K562 (cell line): ENCODE measurements around the gene RTP3. TPM values are rescaled to one million over a fixed set of nuclear protein-coding genes. Genes with fewer than 3 reads are reported as not detected.
A peak's percentile ranks its signal among the peaks of the same experiment; 100 is the strongest.

Experiments
- CBX1 ChIP-seq: sonication (generic); IDR thresholded peaks from 2 replicates; pipeline ENCODE4 v1.6.1; 2016; ENCODE audit warnings: antibody characterized with exemption, low read depth, mild to moderate bottlenecking
- DLX4 ChIP-seq: fragments of 250-450 bp; sonication (Bioruptor Pico); IDR thresholded peaks from 2 replicates; pipeline ENCODE4 v1.6.1; 2021; ENCODE audit warnings: mild to moderate bottlenecking
- ESRRA ChIP-seq: fragments of 450-650 bp; IDR thresholded peaks from 2 replicates; pipeline ENCODE4 v1.6.1; 2014; ENCODE audit warnings: low read depth, mild to moderate bottlenecking, moderate library complexity, borderline replicate concordance
- GTF2F1 ChIP-seq: IDR thresholded peaks from 2 replicates; pipeline ENCODE4 v1.6.1; 2011; ENCODE audit warnings: low read depth, low read length, improper control_type of control experiment
- HDAC1 ChIP-seq, 2 experiments: fragments of 450-650 bp; IDR thresholded peaks; 2 replicates each; pipeline ENCODE4 v1.6.1; 2016 to 2017; ENCODE audit warnings: inconsistent platforms in 1 of 2, mild to moderate bottlenecking in 1 of 2, moderate library complexity in 1 of 2
- HDAC6 ChIP-seq: IDR thresholded peaks from 2 replicates; pipeline ENCODE4 v1.6.1; 2012; ENCODE audit warnings: low read depth, mild to moderate bottlenecking, control low read depth, inconsistent platforms, low read length, moderate library complexity
- HMBOX1 ChIP-seq: sonication (generic); IDR thresholded peaks from 2 replicates; pipeline ENCODE4 v1.6.1; 2016
- HNRNPLL ChIP-seq: fragments of 200-400 bp; formaldehyde crosslinking; IDR thresholded peaks from 2 replicates; pipeline ENCODE4 v1.6.1; 2017; ENCODE audit warnings: low read length, low read depth, mild to moderate bottlenecking; ENCODE audit not compliant: poor library complexity, severe bottlenecking
- KAT2B ChIP-seq: IDR thresholded peaks from one replicate; pipeline ENCODE4 v1.6.1; 2012; ENCODE audit warnings: low read depth, mild to moderate bottlenecking, control low read depth, inconsistent platforms, low read length, moderate library complexity
- MAFK ChIP-seq: IDR thresholded peaks from 2 replicates; pipeline ENCODE4 v1.6.1; 2011; ENCODE audit warnings: low read length, improper control_type of control experiment
- NCOR1 ChIP-seq: fragments of 450-650 bp; IDR thresholded peaks from 2 replicates; pipeline ENCODE4 v1.6.1; 2016; ENCODE audit warnings: mild to moderate bottlenecking, moderate library complexity
- PTBP1 ChIP-seq: fragments of 200-400 bp; formaldehyde crosslinking; IDR thresholded peaks from 2 replicates; pipeline ENCODE4 v1.6.1; 2017; ENCODE audit warnings: low read depth, low read length
- RHOXF2B ChIP-seq: fragments of 250-450 bp; sonication (Bioruptor Pico); conservative IDR thresholded peaks from 2 replicates; pipeline ENCODE4 v1.5.1; 2021
- SIX5 ChIP-seq, 2 experiments: IDR thresholded peaks; 2 replicates each; pipeline ENCODE4 v1.6.1; 2011; ENCODE audit warnings: low read length in 2 of 2, borderline replicate concordance in 1 of 2, low read depth in 1 of 2, mild to moderate bottlenecking in 1 of 2, moderate library complexity in 1 of 2; ENCODE audit not compliant: insufficient read depth in 1 of 2
- SMARCA4 ChIP-seq: fragments of 450-650 bp; IDR thresholded peaks from 2 replicates; pipeline ENCODE4 v1.6.1; 2016
- SMARCA5 ChIP-seq: fragments of 450-650 bp; IDR thresholded peaks from 2 replicates; pipeline ENCODE4 v1.6.1; 2016
- SMARCE1 ChIP-seq: fragments of 450-650 bp; IDR thresholded peaks from 2 replicates; pipeline ENCODE4 v1.7.1; 2016; ENCODE audit warnings: mild to moderate bottlenecking
- SREBF2 ChIP-seq: sonication (generic); formaldehyde crosslinking; IDR thresholded peaks from 2 replicates; pipeline ENCODE4 v1.4.0; 2020; ENCODE audit warnings: mild to moderate bottlenecking, missing genetic modification reagents
- STAT5B ChIP-seq: fragments of 250-450 bp; sonication (Bioruptor Pico); IDR thresholded peaks from 2 replicates; pipeline ENCODE4 v1.8.0; 2021; ENCODE audit warnings: mild to moderate bottlenecking, inconsistent platforms
- TAL1 ChIP-seq: fragments of 450-650 bp; IDR thresholded peaks from 2 replicates; pipeline ENCODE4 v1.6.1; 2016; ENCODE audit warnings: mild to moderate bottlenecking
- TRIM25 ChIP-seq: fragments of 450-650 bp; IDR thresholded peaks from 2 replicates; pipeline ENCODE4 v1.7.0; 2016; ENCODE audit warnings: borderline replicate concordance
- ZBTB2 ChIP-seq: fragments of 450-650 bp; IDR thresholded peaks from 2 replicates; pipeline ENCODE4 v1.6.1; 2016; ENCODE audit warnings: antibody characterized with exemption
- ZNF324 ChIP-seq: fragments of 250-450 bp; sonication (Bioruptor Pico); IDR thresholded peaks from 2 replicates; pipeline ENCODE4 v1.4.0; 2020; ENCODE audit warnings: mild to moderate bottlenecking
- ZNF431 ChIP-seq: sonication (generic); formaldehyde crosslinking; IDR thresholded peaks from 2 replicates; pipeline ENCODE4 v1.8.0; 2022; ENCODE audit warnings: mild to moderate bottlenecking, missing genetic modification reagents
- ZNF511 ChIP-seq: sonication (generic); formaldehyde crosslinking; IDR thresholded peaks from 2 replicates; pipeline ENCODE4 v1.8.0; 2022; ENCODE audit warnings: mild to moderate bottlenecking, missing genetic modification reagents
- ZNF717 ChIP-seq: fragments of 250-450 bp; sonication (Bioruptor Pico); IDR thresholded peaks from 2 replicates; pipeline ENCODE4 v1.5.0; 2021
- ZNF77 ChIP-seq: fragments of 250-450 bp; sonication (Bioruptor Pico); IDR thresholded peaks from 2 replicates; pipeline ENCODE4 v1.5.0; 2020
- polyA plus RNA-seq, 8 experiments: library from polyadenylated mRNA; depleted of rRNA in 4 of 8; stranded (reverse) in 5 of 8; unstranded in 3 of 8; fragments of >200 nt; fragmentation: Nextera tagmentation in 2 of 8; fragmentation: Illumina TruSeq in 1 of 8; extraction: Ambion mirVana in 2 of 8; extraction: Trizol in 1 of 8; gene quantifications; 2 replicates each; pipeline versions ENCODE4 v1.2.1 to v1.2.3, GENCODE V29; 2011 to 2014; ENCODE audit warnings: inconsistent platforms in 1 of 8, missing spikeins in 1 of 8
- total RNA-seq, 7 experiments: library from RNA; depleted of rRNA in 6 of 7; stranded (reverse); fragments of >200 nt in 6 of 7; fragmentation: Illumina TruSeq in 2 of 7; extraction: Trizol in 2 of 7; gene quantifications; 2 replicates each; pipeline versions ENCODE4 v1.2.1 to v1.2.3, GENCODE V29; 2011 to 2021; ENCODE audit warnings: low replicate concordance in 1 of 7

The RTP3 gene
- total and polyA plus RNA-seq, 9 of the 15 experiments (the other 6 are each of a cell fraction or from before 2014, with no cell fraction given), result not detected

- peak; percentile 32; the same call in 1 of the 2 replicates for TF ChIP-seq NCOR1
- no peak for TF ChIP-seq ZNF431 (CRISPR knock-in tag)
- TF ChIP-seq ZNF717 (CRISPR knock-in tag), result no peak
- no peak for TF ChIP-seq HNRNPLL
- TF ChIP-seq SREBF2, result no peak
- TF ChIP-seq ZNF77 (CRISPR knock-in tag), result no peak
- TF ChIP-seq HDAC1 (IDR thresholded peaks at IDR 0.05), result no peak
- TF ChIP-seq HDAC6, result no peak
- TF ChIP-seq SIX5 (IDR thresholded peaks at IDR 0.05; ENCODE audit: borderline replicate concordance in 1 of 2, insufficient read depth in 1 of 2, low read depth in 1 of 2, low read length in 2 of 2), result no peak
- TF ChIP-seq CBX1, result no peak
- TF ChIP-seq SMARCA4, result peak; percentile 31; the same call in 1 of the 2 replicates
- TF ChIP-seq SMARCA5, result no peak
- TF ChIP-seq DLX4 (CRISPR knock-in tag), result no peak
- no peak for TF ChIP-seq KAT2B
- peak; percentile 79 for TF ChIP-seq TAL1
- TF ChIP-seq PTBP1, result no peak
- 0 out of 2 replicates have a peak, but pooled peaks have one; percentile 26 for TF ChIP-seq SMARCE1
- TF ChIP-seq ZNF511 (CRISPR knock-in tag), result no peak
- no peak for TF ChIP-seq MAFK
- TF ChIP-seq RHOXF2B, result no peak
- no peak for TF ChIP-seq GTF2F1
- TF ChIP-seq ESRRA, result no peak
- TF ChIP-seq ZNF324 (CRISPR knock-in tag), result no peak
- peak; percentile 56; the same call in 1 of the 2 replicates for TF ChIP-seq HMBOX1
- TF ChIP-seq TRIM25, result no peak
- TF ChIP-seq ZBTB2, result 0 out of 2 replicates have a peak, but pooled peaks have one; percentile 21
- TF ChIP-seq STAT5B (CRISPR knock-in tag), result no peak
Measured at GRCh38 chr3:46492890-46493547, 4.8 kb upstream of the RTP3 start (continued).
